ENCODE data around the gene SNAPC3. TPM values are rescaled to one million over a fixed set of nuclear protein-coding genes. Genes with fewer than 3 reads are reported as not detected.

The SNAPC3 gene
- total RNA-seq, 1 experiment from 2014 or later, result 26.1 TPM

GRCh38 chr9:15475923-15476536, 53.4 kb downstream of the SNAPC3 start:
- H3K9me2 ChIP-seq (ENCODE audit: insufficient read depth), result no peaks in the 10 kb centered on the region
- H3K9me3 ChIP-seq (ENCODE audit: control insufficient read depth in 1 of 2, insufficient read depth in 1 of 2, low read depth in 1 of 2, low read length in 2 of 2), result no peaks in the 10 kb centered on the region
- no peaks in the 10 kb centered on the region for H3K4me1 ChIP-seq (ENCODE audit: control insufficient read depth in 1 of 2, insufficient read depth in 2 of 2, low read length in 2 of 2)
- DNase-seq (ENCODE audit: low read depth, low spot score) (no peak), ATAC-seq (no peak)
- H3K4me3 ChIP-seq (replicated peaks in 1 of 2; ENCODE audit: low read depth in 1 of 2, low read length in 2 of 2), result no peak overlapping the region
- intact Hi-C loops (cut with micrococcal nuclease), result no loop called here
- no peak overlapping the region for H3K4me2 ChIP-seq (ENCODE audit: low read length)
- H3K9ac ChIP-seq (ENCODE audit: low read length), result no peak overlapping the region
- H3K36me3 ChIP-seq (ENCODE audit: control insufficient read depth in 1 of 2, insufficient read depth in 2 of 2, low read length in 2 of 2), result peaks cover 15% of the 10 kb centered on the region in 2 experiments
- RAD21 ChIA-PET (ENCODE audit: low non-redundant PET in 1 of 2, low total read pairs in 2 of 2, uncharacterized antibody in 2 of 2, unreplicated experiment in 2 of 2), result no interaction called here
- H3K27me3 ChIP-seq (ENCODE audit: insufficient read depth, low read length), result no peaks in the 10 kb centered on the region
- TF ChIP-seq ELF1 (IDR thresholded peaks at IDR 0.05; ENCODE audit: borderline replicate concordance, low read depth), result no peak
- TF ChIP-seq SIN3A (IDR thresholded peaks at IDR 0.05; ENCODE audit: low read depth), result no peak
- TF ChIP-seq, protein P1, sequence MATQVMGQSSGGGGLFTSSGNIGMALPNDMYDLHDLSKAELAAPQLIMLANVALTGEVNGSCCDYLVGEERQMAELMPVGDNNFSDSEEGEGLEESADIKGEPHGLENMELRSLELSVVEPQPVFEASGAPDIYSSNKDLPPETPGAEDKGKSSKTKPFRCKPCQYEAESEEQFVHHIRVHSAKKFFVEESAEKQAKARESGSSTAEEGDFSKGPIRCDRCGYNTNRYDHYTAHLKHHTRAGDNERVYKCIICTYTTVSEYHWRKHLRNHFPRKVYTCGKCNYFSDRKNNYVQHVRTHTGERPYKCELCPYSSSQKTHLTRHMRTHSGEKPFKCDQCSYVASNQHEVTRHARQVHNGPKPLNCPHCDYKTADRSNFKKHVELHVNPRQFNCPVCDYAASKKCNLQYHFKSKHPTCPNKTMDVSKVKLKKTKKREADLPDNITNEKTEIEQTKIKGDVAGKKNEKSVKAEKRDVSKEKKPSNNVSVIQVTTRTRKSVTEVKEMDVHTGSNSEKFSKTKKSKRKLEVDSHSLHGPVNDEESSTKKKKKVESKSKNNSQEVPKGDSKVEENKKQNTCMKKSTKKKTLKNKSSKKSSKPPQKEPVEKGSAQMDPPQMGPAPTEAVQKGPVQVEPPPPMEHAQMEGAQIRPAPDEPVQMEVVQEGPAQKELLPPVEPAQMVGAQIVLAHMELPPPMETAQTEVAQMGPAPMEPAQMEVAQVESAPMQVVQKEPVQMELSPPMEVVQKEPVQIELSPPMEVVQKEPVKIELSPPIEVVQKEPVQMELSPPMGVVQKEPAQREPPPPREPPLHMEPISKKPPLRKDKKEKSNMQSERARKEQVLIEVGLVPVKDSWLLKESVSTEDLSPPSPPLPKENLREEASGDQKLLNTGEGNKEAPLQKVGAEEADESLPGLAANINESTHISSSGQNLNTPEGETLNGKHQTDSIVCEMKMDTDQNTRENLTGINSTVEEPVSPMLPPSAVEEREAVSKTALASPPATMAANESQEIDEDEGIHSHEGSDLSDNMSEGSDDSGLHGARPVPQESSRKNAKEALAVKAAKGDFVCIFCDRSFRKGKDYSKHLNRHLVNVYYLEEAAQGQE (IDR thresholded peaks at IDR 0.05; ENCODE audit: low read depth), result no peak
- no peak for TF ChIP-seq EZH2phosphoT487 (IDR thresholded peaks at IDR 0.05; ENCODE audit: borderline replicate concordance)
- no peak for TF ChIP-seq RAD21 (IDR thresholded peaks at IDR 0.05; ENCODE audit: low read depth)
- H4K20me1 ChIP-seq (ENCODE audit: insufficient read depth), result peaks cover 9% of the 10 kb centered on the region; the same call in 1 of the 2 replicates
- POLR2A ChIA-PET, result no interaction called here
- no TSS peak for BruUV-seq (replicated peaks)
- H3K27ac ChIP-seq (ENCODE audit: low read depth, low read length), result no peak overlapping the region
- CTCF ChIA-PET, result no interaction called here
- H2AFZ ChIP-seq (ENCODE audit: low read depth, low read length, poor library complexity, severe bottlenecking), result no peak overlapping the region
- H3K79me2 ChIP-seq (ENCODE audit: insufficient read depth, low read length), result no peaks in the 10 kb centered on the region; the same call in 1 of the 2 replicates

- no peak for ATAC-seq
- Histone ChIP-seq H2AFZ (ENCODE audit: low read depth, low read length, poor library complexity, severe bottlenecking) (no peak overlapping the region), H3K4me1 (ENCODE audit: control insufficient read depth in 1 of 2, insufficient read depth in 2 of 2, low read length in 2 of 2) (no peaks in the 10 kb centered on the region), H3K4me2 (ENCODE audit: low read length) (no peak overlapping the region), H3K9ac (ENCODE audit: low read length) (no peak overlapping the region), H3K4me3 (replicated peaks in 1 of 2; ENCODE audit: low read depth in 1 of 2, low read length in 2 of 2) (no peak overlapping the region), H3K36me3 (ENCODE audit: control insufficient read depth in 1 of 2, insufficient read depth in 2 of 2, low read length in 2 of 2) (peaks cover 11 to 14% of the 10 kb centered on the region in 2 experiments), H3K79me2 (ENCODE audit: insufficient read depth, low read length) (no peaks in the 10 kb centered on the region; the same call in 1 of the 2 replicates), H3K9me3 (ENCODE audit: control insufficient read depth in 1 of 2, insufficient read depth in 1 of 2, low read depth in 1 of 2, low read length in 2 of 2) (no peaks in the 10 kb centered on the region), H3K27me3 (ENCODE audit: insufficient read depth, low read length) (no peaks in the 10 kb centered on the region), H4K20me1 (ENCODE audit: insufficient read depth) (no peaks in the 10 kb centered on the region), H3K9me2 (ENCODE audit: insufficient read depth) (no peaks in the 10 kb centered on the region), H3K27ac (ENCODE audit: low read depth, low read length) (no peak overlapping the region)
- ChIA-PET CTCF (no interaction called here), RAD21 (ENCODE audit: low non-redundant PET in 1 of 2, low total read pairs in 2 of 2, uncharacterized antibody in 2 of 2, unreplicated experiment in 2 of 2) (no interaction called here), POLR2A (no interaction called here)
- intact Hi-C loops (cut with micrococcal nuclease), result no loop called here
- no TSS peak for BruUV-seq (replicated peaks)
- TF ChIP-seq FOSL1 (IDR thresholded peaks at IDR 0.05; ENCODE audit: low read depth), result no peak
- no peak for TF ChIP-seq CEBPB (IDR thresholded peaks at IDR 0.05; ENCODE audit: low read depth)
- TF ChIP-seq EZH2 (IDR thresholded peaks at IDR 0.05), result no peak
- TF ChIP-seq ZFX (IDR thresholded peaks at IDR 0.05), result no peak
- TF ChIP-seq POLR2AphosphoS5 (IDR thresholded peaks at IDR 0.05; ENCODE audit: low read depth, low read length), result no peak
- no peak for DNase-seq (ENCODE audit: low read depth, low spot score)
Observed at GRCh38 chr9:15480028-15480427, 57.4 kb downstream of the SNAPC3 start.
